Measurements from ENCODE around the gene IFI27L1. TPM values are rescaled to one million over a fixed set of nuclear protein-coding genes. Genes with fewer than 3 reads are reported as not detected.

The IFI27L1 gene
- total and polyA plus RNA-seq, 2 donors (not counting 3 experiments of a cell fraction or from before 2014, with no cell fraction given): 31.1 to 38.1 TPM

DNA sequence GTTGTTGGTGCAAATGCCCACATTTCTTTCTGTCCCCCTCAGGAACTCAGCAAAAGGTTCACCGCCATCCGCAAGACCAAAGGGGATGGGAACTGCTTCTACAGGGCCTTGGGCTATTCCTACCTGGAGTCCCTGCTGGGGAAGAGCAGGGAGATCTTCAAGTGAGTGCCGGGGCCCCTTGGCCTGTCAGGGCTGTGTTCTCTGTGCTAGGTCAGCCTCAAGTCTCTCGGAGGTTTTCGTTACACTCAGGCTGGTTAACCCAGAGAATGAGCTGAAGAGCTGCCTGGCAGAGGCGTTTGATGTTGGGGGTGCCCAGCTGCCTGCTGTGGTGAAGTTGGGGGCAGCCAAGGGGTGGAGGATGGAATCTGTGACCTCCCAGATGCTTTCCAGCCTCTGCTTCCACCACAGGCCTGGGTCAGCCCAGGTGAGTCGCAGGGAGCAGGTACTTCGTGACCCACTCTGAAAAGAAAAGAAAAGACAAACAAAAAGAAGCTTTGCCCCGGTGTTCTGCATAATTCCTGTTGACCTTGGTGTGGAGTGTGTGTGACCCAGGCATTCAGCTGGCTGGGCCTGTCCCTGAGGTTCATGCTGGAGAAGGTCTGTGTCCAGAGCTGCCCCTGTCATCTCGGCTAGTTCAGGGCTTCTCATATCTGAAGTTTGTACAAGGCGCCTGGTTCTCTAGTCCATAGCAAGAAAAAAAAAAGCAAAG, 42.0 kb upstream of the IFI27L1 start:
- Histone ChIP-seq H3K9me3 (replicated peaks; ENCODE audit: control insufficient read depth, insufficient read depth, low read length) (no peaks in the 10 kb centered on the region), H3K27me3 (ENCODE audit: control insufficient read depth in 2 of 2, insufficient read depth in 2 of 2, low read length in 2 of 2) (no peaks in the 10 kb centered on the region), H3K27ac (ENCODE audit: insufficient read depth, low read depth, low read length) (no peak overlapping the region), H4K20me1 (replicated peaks; ENCODE audit: control insufficient read depth, extremely low read depth, insufficient read depth, low read length) (no peaks in the 10 kb centered on the region), H3K9me1 (replicated peaks; ENCODE audit: control insufficient read depth, extremely low read depth, insufficient read depth, low read length) (no peaks in the 10 kb centered on the region), H3K36me3 (ENCODE audit: control insufficient read depth in 2 of 2, extremely low read depth in 1 of 2, insufficient read depth in 2 of 2, low read length in 2 of 2) (no peaks in the 10 kb centered on the region), H3K79me2 (ENCODE audit: control insufficient read depth, insufficient read depth, low read length) (no peaks in the 10 kb centered on the region), H2AFZ (ENCODE audit: low read depth, low read length) (no peak overlapping the region), H3K4me3 (replicated peaks in 1 of 3; ENCODE audit: insufficient read depth in 1 of 3, low read depth in 1 of 3, low read length in 3 of 3) (no peak overlapping the region), H3K4me2 (ENCODE audit: insufficient read depth, low read length) (no peak overlapping the region), H3K4me1 (ENCODE audit: control insufficient read depth, extremely low read depth, insufficient read depth, low read length) (no peaks in the 10 kb centered on the region), H3K9ac (replicated peaks; ENCODE audit: extremely low read depth, insufficient read depth, low read length) (no peak overlapping the region)
- dilution Hi-C loops (cut with MboI; ENCODE audit: extremely low pct_ligation_motif_present, low sequenced_read_pairs): no loop called here
- no peak for FAIRE-seq
- POLR2A ChIA-PET: no interaction called here
- CTCF ChIA-PET: interaction anchor here (0.7 to 10.5 kb wide), 3 partner anchors 90 to 99 kb away, joined by 3 to 347 read pairs (median 3); no protein-coding TSS in a partner anchor
- intact Hi-C loops (cut with micrococcal nuclease): no loop called here
- TF ChIP-seq MYC (IDR thresholded peaks at IDR 0.05; ENCODE audit: low read depth, low read length) (no peak), POLR2A (IDR thresholded peaks at IDR 0.05; ENCODE audit: low read depth, low read length) (no peak), EZH2 (IDR thresholded peaks at IDR 0.05; ENCODE audit: borderline replicate concordance, low read depth, low read length, severe bottlenecking) (no peak), FOS (IDR thresholded peaks at IDR 0.05; ENCODE audit: borderline replicate concordance, insufficient read depth, low read length) (no peak), MAX (IDR thresholded peaks at IDR 0.05; ENCODE audit: insufficient read depth, insufficient read length) (no peak), POLR2AphosphoS5 (IDR thresholded peaks at IDR 0.05; ENCODE audit: insufficient read depth, low read depth, low read length) (no peak), GATA2 (IDR thresholded peaks at IDR 0.05; ENCODE audit: insufficient read depth, insufficient read length, low read depth, low read length) (no peak), JUN (IDR thresholded peaks at IDR 0.05; ENCODE audit: borderline replicate concordance, insufficient read depth, insufficient read length, low read depth) (no peak)
- TF ChIP-seq, protein P1, sequence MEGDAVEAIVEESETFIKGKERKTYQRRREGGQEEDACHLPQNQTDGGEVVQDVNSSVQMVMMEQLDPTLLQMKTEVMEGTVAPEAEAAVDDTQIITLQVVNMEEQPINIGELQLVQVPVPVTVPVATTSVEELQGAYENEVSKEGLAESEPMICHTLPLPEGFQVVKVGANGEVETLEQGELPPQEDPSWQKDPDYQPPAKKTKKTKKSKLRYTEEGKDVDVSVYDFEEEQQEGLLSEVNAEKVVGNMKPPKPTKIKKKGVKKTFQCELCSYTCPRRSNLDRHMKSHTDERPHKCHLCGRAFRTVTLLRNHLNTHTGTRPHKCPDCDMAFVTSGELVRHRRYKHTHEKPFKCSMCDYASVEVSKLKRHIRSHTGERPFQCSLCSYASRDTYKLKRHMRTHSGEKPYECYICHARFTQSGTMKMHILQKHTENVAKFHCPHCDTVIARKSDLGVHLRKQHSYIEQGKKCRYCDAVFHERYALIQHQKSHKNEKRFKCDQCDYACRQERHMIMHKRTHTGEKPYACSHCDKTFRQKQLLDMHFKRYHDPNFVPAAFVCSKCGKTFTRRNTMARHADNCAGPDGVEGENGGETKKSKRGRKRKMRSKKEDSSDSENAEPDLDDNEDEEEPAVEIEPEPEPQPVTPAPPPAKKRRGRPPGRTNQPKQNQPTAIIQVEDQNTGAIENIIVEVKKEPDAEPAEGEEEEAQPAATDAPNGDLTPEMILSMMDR (IDR thresholded peaks at IDR 0.05; ENCODE audit: extremely low read depth in 1 of 2, insufficient read depth in 1 of 2, low read depth in 1 of 2, low read length in 2 of 2): no peak
- DNase-seq (ENCODE audit: low read depth, low spot score): no peak
- no TSS peak for BruUV-seq (replicated peaks)

Data from endothelial cell of umbilical vein (primary cell).